ENCODE results near the gene RASD1. TPM values are rescaled to one million over a fixed set of nuclear protein-coding genes. Genes with fewer than 3 reads are reported as not detected.

The RASD1 gene
- total and polyA plus RNA-seq, 2 experiments from 2014 or later, result 3.6 to 3.7 TPM

DNA sequence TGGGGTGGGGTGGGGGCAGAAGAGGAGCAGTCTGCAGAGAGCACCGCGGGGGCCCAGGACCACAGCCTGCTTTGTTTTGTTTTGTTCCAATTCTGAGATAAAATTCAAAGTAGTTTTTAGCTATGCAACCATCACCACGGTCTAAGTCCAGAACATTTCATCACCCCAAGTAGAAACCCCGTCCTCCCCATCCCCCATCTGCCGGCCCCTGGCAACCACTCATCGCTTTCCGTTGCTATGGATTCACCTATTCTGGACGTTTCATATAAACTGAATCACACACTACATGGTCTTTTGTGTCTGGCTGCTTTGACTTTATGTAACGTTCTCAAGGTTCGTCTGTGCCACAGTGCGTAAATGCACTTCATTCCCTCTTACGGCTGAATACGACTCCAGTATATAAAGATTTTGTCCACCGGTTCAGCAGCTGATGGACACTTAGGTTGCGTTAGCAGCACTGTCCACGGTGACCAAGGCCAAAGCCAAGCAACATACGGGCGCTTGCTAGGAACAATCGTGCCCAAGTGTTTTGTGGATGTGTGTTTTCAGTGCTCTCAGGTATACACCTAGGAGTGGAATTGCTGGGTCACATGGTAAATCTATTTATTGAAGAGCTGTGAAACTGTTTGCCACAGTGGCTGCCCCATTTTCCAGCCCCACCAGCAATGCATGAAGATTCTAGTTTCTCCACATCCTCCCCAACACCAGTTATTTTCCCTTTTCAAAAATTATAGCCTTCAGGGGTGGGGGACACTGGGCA lies 27.7 kb upstream of the RASD1 start (continued):
- TF ChIP-seq, protein P1, sequence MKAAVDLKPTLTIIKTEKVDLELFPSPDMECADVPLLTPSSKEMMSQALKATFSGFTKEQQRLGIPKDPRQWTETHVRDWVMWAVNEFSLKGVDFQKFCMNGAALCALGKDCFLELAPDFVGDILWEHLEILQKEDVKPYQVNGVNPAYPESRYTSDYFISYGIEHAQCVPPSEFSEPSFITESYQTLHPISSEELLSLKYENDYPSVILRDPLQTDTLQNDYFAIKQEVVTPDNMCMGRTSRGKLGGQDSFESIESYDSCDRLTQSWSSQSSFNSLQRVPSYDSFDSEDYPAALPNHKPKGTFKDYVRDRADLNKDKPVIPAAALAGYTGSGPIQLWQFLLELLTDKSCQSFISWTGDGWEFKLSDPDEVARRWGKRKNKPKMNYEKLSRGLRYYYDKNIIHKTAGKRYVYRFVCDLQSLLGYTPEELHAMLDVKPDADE (IDR thresholded peaks at IDR 0.05), result no peak
- TF ChIP-seq, protein P2, sequence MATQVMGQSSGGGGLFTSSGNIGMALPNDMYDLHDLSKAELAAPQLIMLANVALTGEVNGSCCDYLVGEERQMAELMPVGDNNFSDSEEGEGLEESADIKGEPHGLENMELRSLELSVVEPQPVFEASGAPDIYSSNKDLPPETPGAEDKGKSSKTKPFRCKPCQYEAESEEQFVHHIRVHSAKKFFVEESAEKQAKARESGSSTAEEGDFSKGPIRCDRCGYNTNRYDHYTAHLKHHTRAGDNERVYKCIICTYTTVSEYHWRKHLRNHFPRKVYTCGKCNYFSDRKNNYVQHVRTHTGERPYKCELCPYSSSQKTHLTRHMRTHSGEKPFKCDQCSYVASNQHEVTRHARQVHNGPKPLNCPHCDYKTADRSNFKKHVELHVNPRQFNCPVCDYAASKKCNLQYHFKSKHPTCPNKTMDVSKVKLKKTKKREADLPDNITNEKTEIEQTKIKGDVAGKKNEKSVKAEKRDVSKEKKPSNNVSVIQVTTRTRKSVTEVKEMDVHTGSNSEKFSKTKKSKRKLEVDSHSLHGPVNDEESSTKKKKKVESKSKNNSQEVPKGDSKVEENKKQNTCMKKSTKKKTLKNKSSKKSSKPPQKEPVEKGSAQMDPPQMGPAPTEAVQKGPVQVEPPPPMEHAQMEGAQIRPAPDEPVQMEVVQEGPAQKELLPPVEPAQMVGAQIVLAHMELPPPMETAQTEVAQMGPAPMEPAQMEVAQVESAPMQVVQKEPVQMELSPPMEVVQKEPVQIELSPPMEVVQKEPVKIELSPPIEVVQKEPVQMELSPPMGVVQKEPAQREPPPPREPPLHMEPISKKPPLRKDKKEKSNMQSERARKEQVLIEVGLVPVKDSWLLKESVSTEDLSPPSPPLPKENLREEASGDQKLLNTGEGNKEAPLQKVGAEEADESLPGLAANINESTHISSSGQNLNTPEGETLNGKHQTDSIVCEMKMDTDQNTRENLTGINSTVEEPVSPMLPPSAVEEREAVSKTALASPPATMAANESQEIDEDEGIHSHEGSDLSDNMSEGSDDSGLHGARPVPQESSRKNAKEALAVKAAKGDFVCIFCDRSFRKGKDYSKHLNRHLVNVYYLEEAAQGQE (IDR thresholded peaks at IDR 0.05; ENCODE audit: unreplicated experiment), result no peak
- TF ChIP-seq POLR2AphosphoS5 (IDR thresholded peaks at IDR 0.05; ENCODE audit: low read depth) (no peak), JUNB (IDR thresholded peaks at IDR 0.05; ENCODE audit: unreplicated experiment) (no peak)

DNA sequence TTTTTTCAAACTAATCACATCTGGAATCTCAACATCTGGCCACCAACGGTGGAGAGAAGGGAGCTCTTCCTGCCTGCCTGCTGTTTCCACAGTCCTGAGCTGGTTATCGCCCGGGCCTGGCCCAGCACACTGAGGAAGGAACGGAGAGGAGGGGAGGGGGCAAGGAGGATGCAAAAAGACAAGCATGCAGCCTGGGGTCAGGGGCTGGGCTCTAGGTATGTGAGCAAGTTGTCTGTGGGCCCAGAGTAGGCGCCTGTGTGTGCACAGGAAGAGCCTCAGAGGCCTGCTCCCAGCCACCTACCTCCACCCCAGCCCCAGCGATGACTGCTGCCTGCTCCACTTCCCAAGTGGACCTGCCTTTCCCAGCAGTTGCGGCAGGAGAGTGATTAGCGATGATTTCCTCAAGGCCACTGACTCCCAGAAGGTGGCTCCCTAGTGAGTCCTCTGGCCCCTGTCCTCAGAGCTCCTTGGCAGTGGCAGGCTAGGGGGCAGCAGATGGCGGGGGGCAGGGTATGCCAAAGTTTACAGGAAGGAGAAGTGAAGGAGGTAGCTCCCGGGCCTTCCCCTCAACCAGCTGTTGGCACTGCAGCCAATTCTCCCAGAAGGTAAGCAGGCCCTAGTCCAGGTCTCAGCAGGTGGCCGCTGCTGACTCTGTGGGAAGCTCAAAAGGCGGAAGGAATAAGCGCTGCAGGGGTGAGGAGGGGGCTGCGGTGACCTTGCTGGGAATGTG lies 27.0 kb upstream of the RASD1 start:
- Histone ChIP-seq H3K4me3 (no peak overlapping the region), H3K27me3 (ENCODE audit: insufficient read depth) (no peaks in the 10 kb centered on the region), H3K36me3 (ENCODE audit: insufficient read depth) (no peaks in the 10 kb centered on the region), H4K20me1 (replicated peaks; ENCODE audit: insufficient read depth) (no peaks in the 10 kb centered on the region), H2AFZ (no peak overlapping the region), H3K4me2 (no peak overlapping the region), H3K79me2 (replicated peaks; ENCODE audit: insufficient read depth) (no peaks in the 10 kb centered on the region), H3K27ac (ENCODE audit: low read depth) (peak overlapping the region; percentile 74), H3K4me1 (ENCODE audit: insufficient read depth) (peaks cover 8% of the 10 kb centered on the region), H3K9me2 (ENCODE audit: insufficient read depth) (no peaks in the 10 kb centered on the region), H3F3A (replicated peaks; ENCODE audit: low read depth) (no peaks in the 10 kb centered on the region)
- no peaks in the 10 kb centered on the region; the same call in 2 of the 3 replicates for H3K36me3 Mint-ChIP-seq (ENCODE audit: low read depth)
- ATAC-seq, result peak; percentile 45
- H3K4me1 Mint-ChIP-seq, result peaks cover 28% of the 10 kb centered on the region
- peak overlapping the region; percentile 83 for H3K27ac Mint-ChIP-seq
- peaks cover 6% of the 10 kb centered on the region; the same call in 2 of the 3 replicates for H3K9me3 Mint-ChIP-seq
- peak; percentile 25 for DNase-seq (ENCODE audit: low spot score)
- peaks cover 20% of the 10 kb centered on the region for H3K27me3 Mint-ChIP-seq (ENCODE audit: insufficient read depth, low read depth, poor library complexity)
- H3K4me3 Mint-ChIP-seq, result no peak overlapping the region; the same call in 2 of the 3 replicates
- TF ChIP-seq, protein P3, sequence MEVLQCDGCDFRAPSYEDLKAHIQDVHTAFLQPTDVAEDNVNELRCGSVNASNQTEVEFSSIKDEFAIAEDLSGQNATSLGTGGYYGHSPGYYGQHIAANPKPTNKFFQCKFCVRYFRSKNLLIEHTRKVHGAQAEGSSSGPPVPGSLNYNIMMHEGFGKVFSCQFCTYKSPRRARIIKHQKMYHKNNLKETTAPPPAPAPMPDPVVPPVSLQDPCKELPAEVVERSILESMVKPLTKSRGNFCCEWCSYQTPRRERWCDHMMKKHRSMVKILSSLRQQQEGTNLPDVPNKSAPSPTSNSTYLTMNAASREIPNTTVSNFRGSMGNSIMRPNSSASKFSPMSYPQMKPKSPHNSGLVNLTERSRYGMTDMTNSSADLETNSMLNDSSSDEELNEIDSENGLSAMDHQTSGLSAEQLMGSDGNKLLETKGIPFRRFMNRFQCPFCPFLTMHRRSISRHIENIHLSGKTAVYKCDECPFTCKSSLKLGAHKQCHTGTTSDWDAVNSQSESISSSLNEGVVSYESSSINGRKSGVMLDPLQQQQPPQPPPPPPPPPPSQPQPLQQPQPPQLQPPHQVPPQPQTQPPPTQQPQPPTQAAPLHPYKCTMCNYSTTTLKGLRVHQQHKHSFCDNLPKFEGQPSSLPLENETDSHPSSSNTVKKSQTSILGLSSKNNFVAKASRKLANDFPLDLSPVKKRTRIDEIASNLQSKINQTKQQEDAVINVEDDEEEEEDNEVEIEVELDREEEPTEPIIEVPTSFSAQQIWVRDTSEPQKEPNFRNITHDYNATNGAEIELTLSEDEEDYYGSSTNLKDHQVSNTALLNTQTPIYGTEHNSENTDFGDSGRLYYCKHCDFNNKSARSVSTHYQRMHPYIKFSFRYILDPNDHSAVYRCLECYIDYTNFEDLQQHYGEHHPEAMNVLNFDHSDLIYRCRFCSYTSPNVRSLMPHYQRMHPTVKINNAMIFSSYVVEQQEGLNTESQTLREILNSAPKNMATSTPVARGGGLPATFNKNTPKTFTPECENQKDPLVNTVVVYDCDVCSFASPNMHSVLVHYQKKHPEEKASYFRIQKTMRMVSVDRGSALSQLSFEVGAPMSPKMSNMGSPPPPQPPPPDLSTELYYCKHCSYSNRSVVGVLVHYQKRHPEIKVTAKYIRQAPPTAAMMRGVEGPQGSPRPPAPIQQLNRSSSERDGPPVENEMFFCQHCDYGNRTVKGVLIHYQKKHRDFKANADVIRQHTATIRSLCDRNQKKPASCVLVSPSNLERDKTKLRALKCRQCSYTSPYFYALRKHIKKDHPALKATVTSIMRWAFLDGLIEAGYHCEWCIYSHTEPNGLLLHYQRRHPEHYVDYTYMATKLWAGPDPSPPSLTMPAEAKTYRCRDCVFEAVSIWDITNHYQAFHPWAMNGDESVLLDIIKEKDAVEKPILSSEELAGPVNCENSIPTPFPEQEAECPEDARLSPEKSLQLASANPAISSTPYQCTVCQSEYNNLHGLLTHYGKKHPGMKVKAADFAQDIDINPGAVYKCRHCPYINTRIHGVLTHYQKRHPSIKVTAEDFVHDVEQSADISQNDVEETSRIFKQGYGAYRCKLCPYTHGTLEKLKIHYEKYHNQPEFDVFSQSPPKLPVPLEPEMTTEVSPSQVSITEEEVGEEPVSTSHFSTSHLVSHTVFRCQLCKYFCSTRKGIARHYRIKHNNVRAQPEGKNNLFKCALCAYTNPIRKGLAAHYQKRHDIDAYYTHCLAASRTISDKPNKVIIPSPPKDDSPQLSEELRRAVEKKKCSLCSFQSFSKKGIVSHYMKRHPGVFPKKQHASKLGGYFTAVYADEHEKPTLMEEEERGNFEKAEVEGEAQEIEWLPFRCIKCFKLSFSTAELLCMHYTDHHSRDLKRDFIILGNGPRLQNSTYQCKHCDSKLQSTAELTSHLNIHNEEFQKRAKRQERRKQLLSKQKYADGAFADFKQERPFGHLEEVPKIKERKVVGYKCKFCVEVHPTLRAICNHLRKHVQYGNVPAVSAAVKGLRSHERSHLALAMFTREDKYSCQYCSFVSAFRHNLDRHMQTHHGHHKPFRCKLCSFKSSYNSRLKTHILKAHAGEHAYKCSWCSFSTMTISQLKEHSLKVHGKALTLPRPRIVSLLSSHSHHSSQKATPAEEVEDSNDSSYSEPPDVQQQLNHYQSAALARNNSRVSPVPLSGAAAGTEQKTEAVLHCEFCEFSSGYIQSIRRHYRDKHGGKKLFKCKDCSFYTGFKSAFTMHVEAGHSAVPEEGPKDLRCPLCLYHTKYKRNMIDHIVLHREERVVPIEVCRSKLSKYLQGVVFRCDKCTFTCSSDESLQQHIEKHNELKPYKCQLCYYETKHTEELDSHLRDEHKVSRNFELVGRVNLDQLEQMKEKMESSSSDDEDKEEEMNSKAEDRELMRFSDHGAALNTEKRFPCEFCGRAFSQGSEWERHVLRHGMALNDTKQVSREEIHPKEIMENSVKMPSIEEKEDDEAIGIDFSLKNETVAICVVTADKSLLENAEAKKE (CRISPR knock-in tag; IDR thresholded peaks at IDR 0.05), result no peak
- TF ChIP-seq, protein P4, sequence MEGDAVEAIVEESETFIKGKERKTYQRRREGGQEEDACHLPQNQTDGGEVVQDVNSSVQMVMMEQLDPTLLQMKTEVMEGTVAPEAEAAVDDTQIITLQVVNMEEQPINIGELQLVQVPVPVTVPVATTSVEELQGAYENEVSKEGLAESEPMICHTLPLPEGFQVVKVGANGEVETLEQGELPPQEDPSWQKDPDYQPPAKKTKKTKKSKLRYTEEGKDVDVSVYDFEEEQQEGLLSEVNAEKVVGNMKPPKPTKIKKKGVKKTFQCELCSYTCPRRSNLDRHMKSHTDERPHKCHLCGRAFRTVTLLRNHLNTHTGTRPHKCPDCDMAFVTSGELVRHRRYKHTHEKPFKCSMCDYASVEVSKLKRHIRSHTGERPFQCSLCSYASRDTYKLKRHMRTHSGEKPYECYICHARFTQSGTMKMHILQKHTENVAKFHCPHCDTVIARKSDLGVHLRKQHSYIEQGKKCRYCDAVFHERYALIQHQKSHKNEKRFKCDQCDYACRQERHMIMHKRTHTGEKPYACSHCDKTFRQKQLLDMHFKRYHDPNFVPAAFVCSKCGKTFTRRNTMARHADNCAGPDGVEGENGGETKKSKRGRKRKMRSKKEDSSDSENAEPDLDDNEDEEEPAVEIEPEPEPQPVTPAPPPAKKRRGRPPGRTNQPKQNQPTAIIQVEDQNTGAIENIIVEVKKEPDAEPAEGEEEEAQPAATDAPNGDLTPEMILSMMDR (conservative IDR thresholded peaks at IDR 0.05; ENCODE audit: low read depth in 2 of 2), result peak in 1 of 2 experiments; percentile 30; a peak in 1 of 4 replicates
- TF ChIP-seq EZH2 (IDR thresholded peaks at IDR 0.05; ENCODE audit: low read depth, unreplicated experiment), result no peak
- no peak for TF ChIP-seq EZH2phosphoT487 (IDR thresholded peaks at IDR 0.05; ENCODE audit: unreplicated experiment)
- TF ChIP-seq, protein P1 (IDR thresholded peaks at IDR 0.05), result no peak
